Fibroblast of skin of left quadriceps (primary cell): ENCODE measurements around the gene DOCK4.

Experiments used
- DNase-seq, 2 experiments: peaks; one replicate each; pipeline ENCODE4 v3.0.0-alpha.2; 2013; ENCODE audit warnings: low read depth in 2 of 2

DOCK4 gene

DNA sequence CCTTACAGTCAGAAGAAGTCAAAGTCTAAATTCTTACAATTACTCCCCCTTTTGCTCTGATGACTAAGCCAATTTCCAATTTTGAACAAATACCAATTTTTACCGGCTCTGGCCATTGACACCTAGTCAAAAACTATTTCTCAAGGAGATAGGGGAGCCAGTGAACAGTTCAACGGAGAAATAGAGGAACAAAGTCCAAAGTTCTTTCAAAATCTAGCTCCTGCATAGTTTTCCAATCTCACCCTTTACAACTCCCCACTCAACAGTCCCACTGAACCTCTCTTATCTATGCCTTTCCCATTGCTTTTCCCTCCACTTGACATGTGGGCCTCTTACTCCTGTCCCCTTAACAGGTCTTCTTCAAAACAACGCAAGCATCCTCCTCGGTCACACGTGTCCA, 192.9 kb downstream of the DOCK4 start:
- DNase-seq: no peak

- no peak for DNase-seq
These were observed 194.0 kb downstream of the DOCK4 start for GRCh38 chr7:112012242-112012641.

DNA sequence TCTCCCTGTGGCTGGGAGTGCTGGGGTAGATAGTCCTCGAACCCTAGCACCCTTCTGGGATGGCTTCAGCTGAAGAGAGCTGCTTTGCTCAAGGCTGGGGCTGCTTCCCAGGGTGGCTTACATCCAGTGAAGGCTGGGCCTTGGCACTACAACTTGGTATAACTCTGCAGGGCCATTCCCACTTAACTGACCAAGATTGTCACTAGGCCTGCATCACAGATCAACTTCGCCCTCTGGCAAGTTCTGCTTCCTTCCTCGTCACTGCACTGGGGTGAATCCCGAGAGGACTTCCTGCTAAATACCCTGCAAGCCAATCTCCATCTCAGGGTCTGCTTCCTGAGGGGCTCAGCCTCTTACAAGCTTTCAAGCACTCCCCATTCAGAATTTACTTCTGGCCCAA, 195.2 kb downstream of the DOCK4 start:
- DNase-seq: no peak

- DNase-seq: no peak
These were observed 196.1 kb downstream of the DOCK4 start for GRCh38 chr7:112010109-112010508.

GRCh38 chr7:112009081-112009480, 197.1 kb downstream of the DOCK4 start:
- DNase-seq: no peak

GRCh38 chr7:112007185-112007584, 199.0 kb downstream of the DOCK4 start:
- DNase-seq: no peak

GRCh38 chr7:112006071-112006470, 200.1 kb downstream of the DOCK4 start:
- no peak for DNase-seq

GRCh38 chr7:112005205-112005775, 200.9 kb downstream of the DOCK4 start:
- no peak for DNase-seq

DNA sequence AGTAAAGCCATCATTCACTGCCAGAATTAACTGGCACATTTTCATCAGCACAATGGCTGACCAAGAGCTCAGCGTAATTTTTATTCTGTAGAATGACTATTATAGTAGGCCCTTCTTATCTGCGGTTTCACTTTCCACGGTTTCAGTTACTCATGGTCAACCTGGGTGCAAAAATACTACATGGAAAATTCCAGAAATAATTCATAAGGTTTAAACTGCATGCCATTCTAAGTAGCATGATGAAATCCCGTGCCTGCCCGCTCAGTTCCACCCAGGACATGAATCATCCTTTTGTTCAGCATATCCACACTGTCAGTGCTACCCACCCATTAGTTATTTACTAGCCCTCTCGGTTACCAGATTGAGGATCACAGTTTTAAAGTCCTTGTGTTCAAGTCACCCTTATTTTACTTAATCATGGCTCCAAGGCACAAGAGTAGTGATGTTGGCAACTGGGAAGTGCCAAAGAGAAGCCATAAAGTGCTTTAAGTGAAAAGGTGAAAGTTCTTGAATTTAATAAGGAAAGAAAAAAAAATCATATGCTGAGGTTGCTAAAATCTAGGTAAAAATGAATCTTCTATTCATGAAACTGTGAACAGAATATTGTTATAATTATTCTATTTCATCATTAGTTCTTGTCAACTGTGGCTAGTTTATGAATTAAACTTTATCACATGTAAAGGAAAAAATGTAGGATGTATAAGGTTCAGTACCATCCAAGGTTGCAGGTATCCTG, 204.9 kb downstream of the DOCK4 start:
- no peak for DNase-seq

DNA sequence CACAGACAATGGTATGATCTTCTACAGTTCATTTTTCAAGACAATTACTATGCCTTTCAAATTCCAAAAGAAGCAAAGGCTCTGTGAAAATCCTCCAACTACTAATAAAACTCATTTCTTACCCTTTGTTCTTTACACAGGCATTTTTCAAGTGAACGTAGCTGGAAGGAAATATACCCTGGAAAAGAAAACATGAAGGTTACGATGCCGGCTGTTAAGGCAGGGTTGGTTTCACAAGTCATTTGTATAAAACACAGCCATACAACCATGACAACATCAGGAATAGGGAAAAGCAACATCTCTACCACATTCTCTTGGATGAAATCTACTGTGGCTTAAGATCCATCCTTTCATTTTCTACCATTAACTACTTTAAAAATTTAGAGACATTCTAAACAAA, 207.9 kb downstream of the DOCK4 start:
- DNase-seq: no peak

DNA sequence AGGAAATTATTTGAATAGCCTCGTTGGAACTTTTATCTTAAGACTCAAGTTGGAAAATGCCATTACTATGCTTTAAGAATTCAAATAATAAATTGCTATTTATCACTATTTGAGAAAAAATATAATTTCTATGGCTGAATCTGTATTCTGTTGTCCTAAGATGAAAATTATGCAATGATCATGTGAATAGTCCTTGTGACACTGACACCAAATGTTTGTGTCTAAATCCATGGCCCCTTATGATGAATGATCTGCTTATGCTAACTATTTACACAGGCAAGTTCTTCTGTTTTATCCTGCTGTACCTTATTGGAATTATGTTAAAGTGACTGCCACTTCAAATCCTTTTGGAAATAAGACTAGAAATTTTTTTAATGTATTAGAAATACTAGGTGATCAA, 208.7 kb downstream of the DOCK4 start:
- DNase-seq: no peak

DNA sequence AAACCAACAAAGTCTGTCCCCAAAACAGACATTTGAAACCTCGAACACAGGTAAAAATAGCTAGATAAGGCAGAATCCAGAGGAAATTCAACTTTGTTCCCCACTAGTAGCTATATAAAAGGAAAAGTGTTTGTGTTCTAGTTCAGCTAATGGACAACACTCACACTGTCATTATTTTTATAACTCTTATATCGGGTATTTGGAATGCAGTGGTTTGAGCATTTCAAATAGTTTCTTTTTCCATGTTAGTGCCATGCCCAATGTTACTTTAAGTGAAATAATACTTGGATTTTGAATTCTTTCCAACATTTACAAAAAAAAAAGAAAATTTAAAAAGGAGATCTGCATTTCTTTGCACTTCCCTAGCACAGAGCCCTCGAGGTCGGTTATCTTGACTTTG, 213.6 kb downstream of the DOCK4 start:
- DNase-seq: no peak

DNA sequence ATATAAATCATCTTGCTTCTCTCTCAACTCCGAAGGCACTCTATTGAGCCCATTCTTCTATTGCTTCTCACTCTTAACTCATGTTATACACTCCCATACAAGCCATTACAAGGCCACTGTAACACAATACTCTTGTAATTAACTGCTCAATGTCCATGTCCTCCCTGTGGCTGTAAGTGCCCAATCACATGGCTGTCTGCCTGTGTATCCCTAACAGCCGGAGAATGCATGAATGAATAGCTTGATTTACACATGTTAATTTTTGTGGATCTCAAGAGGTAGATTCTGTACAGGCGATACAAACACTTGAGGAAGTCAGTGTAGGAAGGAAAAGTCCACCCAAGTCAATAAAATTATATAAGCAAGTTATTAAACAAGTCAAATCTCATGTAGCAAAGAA, 215.6 kb downstream of the DOCK4 start:
- DNase-seq: no peak

DNA sequence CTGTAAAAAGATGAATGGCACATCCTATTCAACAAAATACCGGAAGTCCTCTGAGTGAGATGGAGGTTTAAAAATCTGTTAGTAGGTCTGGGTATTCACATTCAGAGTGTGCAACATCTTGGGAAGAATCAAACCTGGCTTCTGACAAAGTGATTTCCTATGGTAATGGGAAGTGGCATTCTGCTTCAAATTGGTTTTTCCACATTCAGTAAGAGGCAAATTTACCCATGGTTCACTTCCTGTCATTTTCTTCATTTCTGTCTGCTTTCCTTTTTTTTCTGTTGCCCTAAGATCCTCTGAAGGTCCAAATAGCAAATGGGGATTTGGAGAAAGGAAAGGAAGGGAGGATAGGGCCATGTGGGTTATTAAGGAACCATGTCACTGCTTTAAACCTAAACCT, 218.3 kb downstream of the DOCK4 start:
- no peak for DNase-seq

DNA sequence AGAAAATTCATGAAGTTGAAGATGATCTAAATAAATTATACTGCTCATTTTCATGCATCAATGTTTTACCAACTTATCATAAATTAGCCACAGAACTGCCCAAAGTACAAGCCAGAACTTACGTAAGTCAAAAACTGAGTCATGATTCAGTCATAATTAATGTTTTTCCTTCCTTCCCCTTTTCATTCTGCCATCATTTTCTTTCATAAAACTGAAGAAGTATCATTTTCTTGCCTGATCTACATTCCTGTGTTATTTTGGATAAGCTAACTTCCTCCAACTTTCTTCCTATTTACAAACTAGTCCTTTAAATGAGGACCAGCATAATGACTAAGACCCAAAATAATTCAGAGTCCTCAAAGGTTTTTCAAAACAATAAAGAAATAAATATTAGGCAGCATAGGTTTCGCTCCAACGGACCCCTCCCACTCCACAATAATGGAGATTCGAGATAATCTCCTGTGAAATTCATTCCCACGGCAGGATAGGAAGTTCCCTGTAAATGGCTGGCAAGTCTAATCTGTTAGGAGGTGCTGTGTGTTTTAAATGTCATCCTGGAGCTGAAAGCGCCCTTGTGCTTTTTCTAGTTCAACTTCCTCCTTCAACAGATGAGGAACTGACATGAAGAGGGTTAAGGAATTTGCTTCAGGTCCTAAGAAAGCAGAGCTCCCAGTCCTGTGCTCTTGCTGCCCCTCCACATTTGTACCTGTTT, 218.9 kb downstream of the DOCK4 start:
- DNase-seq: no peak

DNA sequence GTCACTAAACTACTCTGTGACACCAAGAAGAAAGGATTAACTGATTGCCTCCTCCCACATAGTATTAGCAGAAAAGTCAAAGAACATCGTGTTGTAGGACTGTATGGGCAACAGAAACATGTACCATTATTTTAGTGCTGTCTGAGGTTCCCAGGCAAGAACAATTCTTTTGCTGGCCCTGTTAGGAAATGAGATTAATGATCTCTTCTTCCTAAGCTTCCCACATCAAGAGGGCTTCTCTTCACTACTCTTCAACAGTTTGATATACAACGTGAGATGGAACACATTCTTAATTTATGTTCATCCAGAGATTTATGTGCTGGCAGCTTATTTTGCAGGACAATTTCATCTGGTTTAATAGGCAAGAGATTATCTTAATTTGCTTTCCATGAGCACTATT, 219.6 kb downstream of the DOCK4 start:
- no peak for DNase-seq

- DNase-seq: no peak
These were observed 220.4 kb downstream of the DOCK4 start for GRCh38 chr7:111985798-111986197.

DNA sequence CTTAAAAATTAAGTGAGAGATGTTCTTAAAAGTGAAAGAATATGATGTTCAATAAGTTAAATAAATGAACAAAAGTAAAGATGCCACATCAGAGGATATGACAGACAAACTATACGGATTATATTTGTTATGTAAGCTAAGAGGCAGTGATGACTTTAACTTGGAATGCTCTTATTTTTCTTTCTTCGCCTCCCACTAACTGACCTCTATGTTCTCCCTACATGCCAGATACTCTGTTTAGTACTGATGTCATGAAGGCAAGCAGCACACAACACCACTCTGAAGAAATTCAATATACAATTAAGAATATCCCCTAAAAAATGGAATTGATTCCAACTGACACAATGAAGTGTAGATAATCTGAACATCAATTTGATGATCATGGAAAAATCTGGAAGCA, 223.4 kb downstream of the DOCK4 start:
- no peak for DNase-seq

GRCh38 chr7:111982133-111982532, 224.1 kb downstream of the DOCK4 start:
- DNase-seq: no peak

DNA sequence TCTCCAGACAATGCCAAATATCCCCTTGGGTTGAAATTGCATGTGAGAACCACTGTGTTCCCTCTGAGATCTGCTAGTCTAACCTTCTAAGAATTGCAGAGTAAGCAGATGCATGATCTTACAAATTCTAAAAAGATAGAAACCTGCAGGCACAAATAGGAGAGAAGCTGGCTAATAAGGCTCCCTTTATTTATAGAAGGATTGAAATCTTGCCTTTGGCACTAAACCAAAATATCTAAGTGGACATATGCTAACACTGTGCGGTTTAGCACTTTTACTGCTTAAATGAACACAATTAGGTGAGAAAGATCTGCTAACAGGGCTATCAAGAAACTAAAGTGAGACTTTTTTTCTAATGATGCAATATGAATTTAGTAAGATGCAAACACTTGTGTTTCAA, 225.5 kb downstream of the DOCK4 start:
- no peak for DNase-seq

GRCh38 chr7:111975346-111975745, 230.9 kb downstream of the DOCK4 start:
- no peak for DNase-seq

GRCh38 chr7:111960984-111961383, 245.2 kb downstream of the DOCK4 start:
- no peak for DNase-seq

DNA sequence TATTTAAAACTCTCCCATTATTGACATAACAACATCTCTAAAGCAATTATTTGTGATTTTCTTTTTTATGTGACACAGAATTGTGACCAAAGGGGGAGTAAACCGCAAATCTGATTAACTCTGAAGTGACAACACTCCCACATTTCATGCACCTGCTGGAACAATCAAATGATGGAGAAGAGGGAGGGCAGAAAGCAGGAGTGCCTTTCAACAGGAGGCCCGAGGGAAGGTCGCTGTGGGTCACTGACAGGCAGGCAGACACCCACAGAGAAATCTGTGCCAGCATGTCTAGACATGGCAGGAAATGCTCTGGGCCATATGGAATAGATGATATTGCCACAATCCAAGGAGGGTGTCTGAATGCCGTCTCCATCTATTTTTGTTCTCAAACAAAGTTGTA, 247.3 kb downstream of the DOCK4 start:
- no peak for DNase-seq
